Adrenal gland (tissue), 5 donors: ENCODE data around the gene WNT3.

ENCODE experiments used
- POLR2A ChIP-seq, 2 donors: fragments of 450-650 bp; IDR thresholded peaks; one replicate each; pipeline ENCODE4 v1.6.1; 2017; ENCODE audit warnings: antibody characterized with exemption in 2 of 2, mild to moderate bottlenecking in 2 of 2, moderate library complexity in 1 of 2
- TF ChIP-seq, protein P1 (sequence below), 6 experiments: fragments of 450-650 bp in 4 of 6; fragments of 200-600 bp in 2 of 6; sonication (generic) in 1 of 6; IDR thresholded peaks; 1 replicate in 5 of 6; 2 replicates in 1 of 6; pipeline versions ENCODE4 v1.5.1 to v1.8.0; 2016 to 2021; ENCODE audit warnings: antibody characterized with exemption in 6 of 6, mild to moderate bottlenecking in 2 of 6, moderate library complexity in 1 of 6
- donor health status: DM: no; HTN: no; CAD: no.

DNA sequence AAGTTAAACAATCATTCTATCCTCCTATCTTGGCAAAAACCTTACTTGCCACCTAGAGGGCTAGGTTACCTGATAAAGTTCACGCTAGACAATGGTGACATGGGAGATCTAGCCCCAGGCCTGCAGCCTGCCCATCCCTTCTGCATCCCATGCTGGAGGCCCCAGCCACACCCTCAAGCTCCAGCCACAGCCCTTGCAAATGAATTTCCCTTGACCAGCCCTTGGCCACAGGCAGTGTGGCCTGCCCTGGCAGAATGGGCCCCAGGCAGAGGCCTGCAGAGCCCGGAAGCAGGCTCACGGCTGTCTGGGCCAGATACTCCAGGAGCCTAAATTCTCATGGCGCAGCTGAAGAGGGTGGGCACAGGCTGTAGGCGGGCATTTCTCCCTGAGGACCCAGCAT, 14.9 kb downstream of the WNT3 start:
- TF ChIP-seq, protein P1, sequence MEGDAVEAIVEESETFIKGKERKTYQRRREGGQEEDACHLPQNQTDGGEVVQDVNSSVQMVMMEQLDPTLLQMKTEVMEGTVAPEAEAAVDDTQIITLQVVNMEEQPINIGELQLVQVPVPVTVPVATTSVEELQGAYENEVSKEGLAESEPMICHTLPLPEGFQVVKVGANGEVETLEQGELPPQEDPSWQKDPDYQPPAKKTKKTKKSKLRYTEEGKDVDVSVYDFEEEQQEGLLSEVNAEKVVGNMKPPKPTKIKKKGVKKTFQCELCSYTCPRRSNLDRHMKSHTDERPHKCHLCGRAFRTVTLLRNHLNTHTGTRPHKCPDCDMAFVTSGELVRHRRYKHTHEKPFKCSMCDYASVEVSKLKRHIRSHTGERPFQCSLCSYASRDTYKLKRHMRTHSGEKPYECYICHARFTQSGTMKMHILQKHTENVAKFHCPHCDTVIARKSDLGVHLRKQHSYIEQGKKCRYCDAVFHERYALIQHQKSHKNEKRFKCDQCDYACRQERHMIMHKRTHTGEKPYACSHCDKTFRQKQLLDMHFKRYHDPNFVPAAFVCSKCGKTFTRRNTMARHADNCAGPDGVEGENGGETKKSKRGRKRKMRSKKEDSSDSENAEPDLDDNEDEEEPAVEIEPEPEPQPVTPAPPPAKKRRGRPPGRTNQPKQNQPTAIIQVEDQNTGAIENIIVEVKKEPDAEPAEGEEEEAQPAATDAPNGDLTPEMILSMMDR (IDR thresholded peaks at IDR 0.05) = no peak
- no peak for TF ChIP-seq POLR2A (IDR thresholded peaks at IDR 0.05)
